Endothelial cell (in vitro differentiated cells): ENCODE data around the gene MPI. TPM values are rescaled to one million over a fixed set of nuclear protein-coding genes. Genes with fewer than 3 reads are reported as not detected.

Experiments
- DNase-seq: peaks from one replicate; pipeline ENCODE4 v3.0.0; 2021; ENCODE audit warnings: low spot score
- H3K27ac Mint-ChIP-seq: one replicate; pipeline ENCODE4 v1.8.0; 2021; ENCODE audit warnings: mixed read lengths, inconsistent platforms; ENCODE audit not compliant: unreplicated experiment
- H3K27me3 Mint-ChIP-seq: one replicate; pipeline ENCODE4 v1.8.0; 2021; ENCODE audit warnings: mild to moderate bottlenecking, moderate library complexity, mixed read lengths, inconsistent platforms; ENCODE audit not compliant: unreplicated experiment
- H3K36me3 Mint-ChIP-seq: one replicate; pipeline ENCODE4 v1.8.0; 2021; ENCODE audit warnings: mild to moderate bottlenecking, low read depth, mixed read lengths, inconsistent platforms; ENCODE audit not compliant: unreplicated experiment
- H3K4me1 Mint-ChIP-seq: one replicate; pipeline ENCODE4 v1.8.0; 2021; ENCODE audit warnings: mild to moderate bottlenecking, mixed read lengths, inconsistent platforms; ENCODE audit not compliant: unreplicated experiment
- H3K4me3 Mint-ChIP-seq: one replicate; pipeline ENCODE4 v1.8.0; 2021; ENCODE audit warnings: mild to moderate bottlenecking, mixed read lengths, inconsistent platforms; ENCODE audit not compliant: unreplicated experiment
- H3K9me3 Mint-ChIP-seq: one replicate; pipeline ENCODE4 v1.8.0; 2021; ENCODE audit warnings: mixed read lengths, inconsistent platforms; ENCODE audit not compliant: unreplicated experiment
- CTCF ChIP-seq: fragments of 200-600 bp; sonication (generic); IDR thresholded peaks from one replicate; pipeline ENCODE4 v1.5.0; 2021; ENCODE audit warnings: antibody characterized with exemption; ENCODE audit not compliant: unreplicated experiment
- long read RNA-seq: library from polyadenylated mRNA; unstranded; transcript quantifications from one replicate; pipeline ENCODE4 v2.0.0, GENCODE V29; 2020; ENCODE audit not compliant: unreplicated experiment
- total RNA-seq: library from RNA; stranded (reverse); fragmentation: NEBNext Ultra II Directional; extraction: Animal tissue kit (Norgen Biotek cat#: 25700); gene quantifications from one replicate; pipeline ENCODE4 v1.2.1, GENCODE V29; 2021; ENCODE audit not compliant: unreplicated experiment

MPI gene
- total RNA-seq, result 22.2 TPM
- long read RNA-seq, full-length matches to known transcripts, result 3 of 8 reads
- long read RNA-seq, partial matches to known transcripts, result 4 of 8 reads
- long read RNA-seq, other reads (novel, unspliced or antisense), result 1 of 8 reads

- Mint-ChIP-seq H3K4me1 (peaks cover 19% of the 10 kb centered on the region), H3K4me3 (peak within 1 kb of the TSS; percentile 89), H3K9me3 (no peaks in the 10 kb centered on the region), H3K27me3 (peaks cover 9% of the 10 kb centered on the region), H3K27ac (peak within 1 kb of the TSS; percentile 85), H3K36me3 (peaks cover 7% of the 10 kb centered on the region)
- no peak for TF ChIP-seq CTCF
- peak; percentile 88 for DNase-seq
Measured at GRCh38 chr15:74889883-74890664, at the start of gene MPI. Gene MPI, plus strand, starts transcription at chr15:74890042. Its CDS starts 32 bp downstream, at chr15:74890074.

- Mint-ChIP-seq H3K36me3 (peaks cover 16% of the 10 kb centered on the region), H3K4me3 (peak overlapping the region; percentile 68), H3K9me3 (no peaks in the 10 kb centered on the region), H3K27me3 (peaks cover 2% of the 10 kb centered on the region), H3K4me1 (peaks cover 2% of the 10 kb centered on the region), H3K27ac (peak overlapping the region; percentile 67)
- no peak for TF ChIP-seq CTCF
- no peak for DNase-seq
Measured at GRCh38 chr15:74840851-74841775, 48.7 kb upstream of the MPI start.

GRCh38 chr15:74841891-74842373, 47.9 kb upstream of the MPI start:
- Mint-ChIP-seq H3K27me3 (peaks cover 2% of the 10 kb centered on the region), H3K27ac (no peak overlapping the region), H3K4me1 (peaks cover 2% of the 10 kb centered on the region), H3K4me3 (peak overlapping the region; percentile 87), H3K36me3 (peaks cover 16% of the 10 kb centered on the region), H3K9me3 (no peaks in the 10 kb centered on the region)
- TF ChIP-seq CTCF, result no peak
- no peak for DNase-seq

GRCh38 chr15:74842581-74843444, 47.0 kb upstream of the MPI start, which contains the start of gene ULK3:
Gene ULK3, minus strand, starts transcription at chr15:74843156. Its CDS starts 51 bp downstream, at chr15:74843105.
- peak within 1 kb of the TSS; percentile 92 for H3K4me3 Mint-ChIP-seq
- peaks cover 20% of the 10 kb centered on the region for H3K36me3 Mint-ChIP-seq
- peak within 1 kb of the TSS; percentile 78 for H3K27ac Mint-ChIP-seq
- DNase-seq, result peak; percentile 95
- no peaks in the 10 kb centered on the region for H3K9me3 Mint-ChIP-seq
- TF ChIP-seq CTCF, result peak; percentile 90
- peaks cover 2% of the 10 kb centered on the region for H3K4me1 Mint-ChIP-seq
- H3K27me3 Mint-ChIP-seq, result peaks cover 2% of the 10 kb centered on the region
